CD4-positive, alpha-beta T cell treated with Interleukin-4 for 1 hour (primary cell): ENCODE results near the gene LGALS12.
"Not testable (repeated sequence)": the region's sequence is repeated elsewhere in the genome, so short reads cannot be mapped to it uniquely, and the experiment has no call there.

Source experiments
- DNase-seq, 2 donors: peaks; one replicate each; pipeline ENCODE4 v3.0.0-alpha.2; 2020 to 2022

LGALS12 gene

GRCh38 chr11:63535734-63536133 is 29.9 kb downstream of the LGALS12 start:
- DNase-seq = peak in 1 of 2 donors; percentile 46

GRCh38 chr11:63536669-63537292 is 30.9 kb downstream of the LGALS12 start, which contains the start of gene PLAAT4:
Gene PLAAT4, plus strand, starts transcription at chr11:63536808. Its CDS starts 61 bp downstream, at chr11:63536869.
- peak; percentile 35 to 74 for DNase-seq

- no peak for DNase-seq
Measured at GRCh38 chr11:63537293-63538101, 31.6 kb downstream of the LGALS12 start.

- DNase-seq = not testable (repeated sequence)
Measured at GRCh38 chr11:63542506-63542905, 36.6 kb downstream of the LGALS12 start.

- no peak for DNase-seq
Measured at GRCh38 chr11:63543711-63544110, 37.8 kb downstream of the LGALS12 start.

GRCh38 chr11:63547061-63547460 is 41.2 kb downstream of the LGALS12 start:
- no peak for DNase-seq

- no peak for DNase-seq
Measured at GRCh38 chr11:63548178-63548577, 42.3 kb downstream of the LGALS12 start.

GRCh38 chr11:63549411-63549810 is 43.5 kb downstream of the LGALS12 start:
- DNase-seq = no peak

GRCh38 chr11:63550156-63550700 is 44.3 kb downstream of the LGALS12 start:
- DNase-seq = not testable (repeated sequence)

- peak; percentile 58 to 60 for DNase-seq
Measured at GRCh38 chr11:63551091-63551888, 45.4 kb downstream of the LGALS12 start.

GRCh38 chr11:63551889-63552266 is 46.0 kb downstream of the LGALS12 start:
- peak in 1 of 2 donors; percentile 45 for DNase-seq

- DNase-seq = no peak
Measured at GRCh38 chr11:63552921-63553320, 47.0 kb downstream of the LGALS12 start.

- peak; percentile 56 to 73 for DNase-seq
Measured at GRCh38 chr11:63553759-63554158, 47.9 kb downstream of the LGALS12 start.

- no peak for DNase-seq
Measured at GRCh38 chr11:63554877-63555223, 49.0 kb downstream of the LGALS12 start.

- no peak for DNase-seq
Measured at GRCh38 chr11:63556404-63557013, 50.6 kb downstream of the LGALS12 start.

GRCh38 chr11:63557570-63557969 is 51.7 kb downstream of the LGALS12 start:
- no peak for DNase-seq

GRCh38 chr11:63558459-63559157 is 52.7 kb downstream of the LGALS12 start:
- DNase-seq = no peak

GRCh38 chr11:63560506-63561180 is 54.8 kb downstream of the LGALS12 start:
- peak; percentile 45 to 48 for DNase-seq

- no peak for DNase-seq
Measured at GRCh38 chr11:63563201-63564055, 57.5 kb downstream of the LGALS12 start, which contains the start of gene PLAAT2. Gene PLAAT2, minus strand, starts transcription at chr11:63563379. Its CDS starts 55 bp downstream, at chr11:63563324.

- DNase-seq = peak in 1 of 2 donors; percentile 49
Measured at GRCh38 chr11:63564056-63564774, 58.3 kb downstream of the LGALS12 start.
